NK-92 (cell line): Measurements from ENCODE around the gene POLR2E.
"Not testable (repeated sequence)": the region's sequence is repeated elsewhere in the genome, so short reads cannot be mapped to it uniquely, and the experiment has no call there.

Source experiments
- DNase-seq: peaks from one replicate; lab custom pipeline; 2025; ENCODE audit not compliant: unreplicated experiment; lab: John Stamatoyannopoulos, UW

The POLR2E gene

GRCh38 chr19:1126984-1127760 lies 32.0 kb upstream of the POLR2E start:
- DNase-seq, result no peak

GRCh38 chr19:1125601-1126467 lies 30.7 kb upstream of the POLR2E start:
- no peak for DNase-seq

- DNase-seq, result no peak
These were observed 28.9 kb upstream of the POLR2E start for GRCh38 chr19:1123885-1124677.

GRCh38 chr19:1123381-1123780 lies 28.2 kb upstream of the POLR2E start:
- no peak for DNase-seq

- DNase-seq, result no peak
These were observed 27.8 kb upstream of the POLR2E start for GRCh38 chr19:1122972-1123363.

GRCh38 chr19:1122021-1122971 lies 27.1 kb upstream of the POLR2E start:
- no peak for DNase-seq

GRCh38 chr19:1121395-1121794 lies 26.2 kb upstream of the POLR2E start:
- no peak for DNase-seq

- DNase-seq, result no peak
These were observed 24.5 kb upstream of the POLR2E start for GRCh38 chr19:1119475-1120217.

- DNase-seq, result no peak
These were observed 23.8 kb upstream of the POLR2E start for GRCh38 chr19:1118999-1119398.

GRCh38 chr19:1117654-1118053 lies 22.5 kb upstream of the POLR2E start:
- no peak for DNase-seq

- DNase-seq, result no peak
These were observed 21.8 kb upstream of the POLR2E start for GRCh38 chr19:1116726-1117581.

- no peak for DNase-seq
These were observed 20.7 kb upstream of the POLR2E start for GRCh38 chr19:1115646-1116420.

GRCh38 chr19:1114728-1115127 lies 19.6 kb upstream of the POLR2E start:
- DNase-seq, result not testable (repeated sequence)

GRCh38 chr19:1113986-1114483 lies 18.9 kb upstream of the POLR2E start:
- no peak for DNase-seq

- no peak for DNase-seq
These were observed 18.1 kb upstream of the POLR2E start for GRCh38 chr19:1113030-1113985.

GRCh38 chr19:1112268-1113029 lies 17.3 kb upstream of the POLR2E start:
- DNase-seq, result no peak
